HG03095 (cell line): ENCODE results near the gene RPS19BP1.

ENCODE experiments used
- ATAC-seq: cut with Tn5 transposase; IDR thresholded peaks from one replicate; pipeline ENCODE4 v1.9.1; 2021; ENCODE audit warnings: moderate library complexity; ENCODE audit not compliant: unreplicated experiment

RPS19BP1 gene

GRCh38 chr22:39532215-39533073 is at the start of gene RPS19BP1:
RPS19BP1 (minus strand) TSS chr22:39532748; CDS start chr22:39532738, 10 bp downstream.
- peak; percentile 57 for ATAC-seq

- ATAC-seq, result no peak
These were observed 48.8 kb upstream of the RPS19BP1 start for GRCh38 chr22:39581303-39581702.

GRCh38 chr22:39580795-39581194 is 48.2 kb upstream of the RPS19BP1 start:
- no peak for ATAC-seq

- ATAC-seq, result no peak
These were observed 47.5 kb upstream of the RPS19BP1 start for GRCh38 chr22:39580006-39580441.

GRCh38 chr22:39577900-39578299 is 45.4 kb upstream of the RPS19BP1 start:
- ATAC-seq, result no peak

GRCh38 chr22:39577366-39577765 is 44.8 kb upstream of the RPS19BP1 start:
- no peak for ATAC-seq

- ATAC-seq, result no peak
These were observed 43.5 kb upstream of the RPS19BP1 start for GRCh38 chr22:39576027-39576426.

GRCh38 chr22:39575552-39575825 is 42.9 kb upstream of the RPS19BP1 start:
- ATAC-seq, result no peak

GRCh38 chr22:39574779-39575551 is 42.4 kb upstream of the RPS19BP1 start:
- ATAC-seq, result no peak

GRCh38 chr22:39571538-39571937 is 39.0 kb upstream of the RPS19BP1 start:
- no peak for ATAC-seq

- no peak for ATAC-seq
These were observed 38.1 kb upstream of the RPS19BP1 start, which contains the start of gene CACNA1I for GRCh38 chr22:39570665-39571064. CACNA1I (plus strand) TSS chr22:39570753; CDS start chr22:39570753, 0 bp downstream.

- ATAC-seq, result no peak
These were observed 37.7 kb upstream of the RPS19BP1 start for GRCh38 chr22:39570226-39570625.

GRCh38 chr22:39569066-39569465 is 36.5 kb upstream of the RPS19BP1 start:
- no peak for ATAC-seq

GRCh38 chr22:39568278-39568981 is 35.9 kb upstream of the RPS19BP1 start:
- no peak for ATAC-seq

GRCh38 chr22:39567135-39567946 is 34.8 kb upstream of the RPS19BP1 start:
- no peak for ATAC-seq

- ATAC-seq, result no peak
These were observed 32.9 kb upstream of the RPS19BP1 start for GRCh38 chr22:39565414-39565944.

- no peak for ATAC-seq
These were observed 31.3 kb upstream of the RPS19BP1 start for GRCh38 chr22:39563571-39564428.

GRCh38 chr22:39562839-39563489 is 30.4 kb upstream of the RPS19BP1 start:
- ATAC-seq, result no peak

- ATAC-seq, result no peak
These were observed 27.6 kb upstream of the RPS19BP1 start for GRCh38 chr22:39560127-39560526.
